NCI-H1048 (cell line): ENCODE results near the gene FGF12.
"Not testable (repeated sequence)": the region's sequence is repeated elsewhere in the genome, so short reads cannot be mapped to it uniquely, and the experiment has no call there.

Source experiments
- DNase-seq: peaks from one replicate; lab custom pipeline; 2025; lab: John Stamatoyannopoulos, UW

Gene FGF12

GRCh38 chr3:192577811-192578210 lies 149.5 kb downstream of the FGF12 start:
- no peak for DNase-seq

DNA sequence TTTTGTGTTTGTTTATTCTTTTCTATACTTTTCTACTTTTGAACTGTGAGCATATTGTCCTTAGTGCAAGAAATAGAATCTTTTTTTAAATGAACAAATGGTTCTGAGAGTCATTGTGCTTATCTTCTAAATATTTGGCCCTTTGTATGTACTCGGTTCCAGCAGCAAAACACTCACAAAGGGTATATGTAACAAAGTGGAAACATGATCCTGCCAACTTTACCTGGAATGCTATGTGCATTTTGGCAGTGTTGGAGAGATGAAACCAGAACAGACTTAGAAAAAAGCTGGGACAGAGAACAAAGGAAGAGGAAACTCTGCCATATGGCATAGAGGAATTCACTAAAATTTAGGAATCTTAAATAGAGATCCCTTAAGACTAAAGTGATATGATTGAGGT lies 150.1 kb downstream of the FGF12 start:
- no peak for DNase-seq

DNA sequence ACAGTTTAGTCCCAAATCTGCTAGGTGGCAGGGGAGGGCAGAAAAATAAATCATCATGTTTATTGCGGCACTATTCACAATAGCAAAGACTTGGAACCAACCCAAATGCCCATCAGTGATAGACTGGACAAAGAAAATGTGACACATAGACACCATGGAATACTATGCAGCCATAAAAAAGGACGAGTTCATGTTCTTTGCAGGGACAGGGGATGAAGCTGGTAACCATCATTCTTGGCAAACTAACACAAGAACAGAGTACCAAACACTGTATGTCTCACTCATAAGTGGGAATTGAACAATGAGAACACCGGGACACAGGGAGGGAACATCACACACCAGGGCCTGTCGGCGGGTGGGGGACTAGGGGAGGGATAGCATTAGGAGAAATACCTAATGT lies 150.6 kb downstream of the FGF12 start:
- not testable (repeated sequence) for DNase-seq

DNA sequence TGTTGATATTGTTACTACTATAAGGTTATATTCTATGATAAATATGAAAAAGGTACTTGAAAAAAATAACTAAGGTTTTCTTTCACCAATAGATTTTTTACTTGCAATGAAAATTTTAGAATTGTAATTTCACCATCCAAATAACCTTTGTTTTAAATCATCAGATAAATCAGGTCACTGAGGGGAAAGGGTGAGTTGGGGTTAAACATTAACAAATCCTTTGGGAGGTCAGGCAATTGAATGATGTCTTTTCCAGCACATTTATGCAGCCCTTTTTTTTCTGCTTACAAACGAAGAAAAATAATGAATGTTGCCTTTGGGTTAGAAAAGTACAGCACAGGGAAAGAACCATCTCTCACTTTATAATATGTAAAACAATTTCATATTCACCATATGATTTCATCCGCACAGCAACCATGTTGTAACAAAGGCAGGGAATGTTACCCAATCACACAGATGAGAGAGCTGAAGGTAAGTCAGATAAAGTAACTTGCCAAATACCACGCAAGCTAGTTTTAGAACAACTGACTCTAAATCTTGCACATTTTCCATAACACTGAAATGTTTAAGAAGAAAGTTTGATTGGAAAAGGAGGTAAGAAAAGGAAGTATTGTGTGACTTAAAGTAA lies 151.3 kb downstream of the FGF12 start:
- DNase-seq = no peak

- no peak for DNase-seq
Measured at GRCh38 chr3:192573240-192573639, 154.1 kb downstream of the FGF12 start.

DNA sequence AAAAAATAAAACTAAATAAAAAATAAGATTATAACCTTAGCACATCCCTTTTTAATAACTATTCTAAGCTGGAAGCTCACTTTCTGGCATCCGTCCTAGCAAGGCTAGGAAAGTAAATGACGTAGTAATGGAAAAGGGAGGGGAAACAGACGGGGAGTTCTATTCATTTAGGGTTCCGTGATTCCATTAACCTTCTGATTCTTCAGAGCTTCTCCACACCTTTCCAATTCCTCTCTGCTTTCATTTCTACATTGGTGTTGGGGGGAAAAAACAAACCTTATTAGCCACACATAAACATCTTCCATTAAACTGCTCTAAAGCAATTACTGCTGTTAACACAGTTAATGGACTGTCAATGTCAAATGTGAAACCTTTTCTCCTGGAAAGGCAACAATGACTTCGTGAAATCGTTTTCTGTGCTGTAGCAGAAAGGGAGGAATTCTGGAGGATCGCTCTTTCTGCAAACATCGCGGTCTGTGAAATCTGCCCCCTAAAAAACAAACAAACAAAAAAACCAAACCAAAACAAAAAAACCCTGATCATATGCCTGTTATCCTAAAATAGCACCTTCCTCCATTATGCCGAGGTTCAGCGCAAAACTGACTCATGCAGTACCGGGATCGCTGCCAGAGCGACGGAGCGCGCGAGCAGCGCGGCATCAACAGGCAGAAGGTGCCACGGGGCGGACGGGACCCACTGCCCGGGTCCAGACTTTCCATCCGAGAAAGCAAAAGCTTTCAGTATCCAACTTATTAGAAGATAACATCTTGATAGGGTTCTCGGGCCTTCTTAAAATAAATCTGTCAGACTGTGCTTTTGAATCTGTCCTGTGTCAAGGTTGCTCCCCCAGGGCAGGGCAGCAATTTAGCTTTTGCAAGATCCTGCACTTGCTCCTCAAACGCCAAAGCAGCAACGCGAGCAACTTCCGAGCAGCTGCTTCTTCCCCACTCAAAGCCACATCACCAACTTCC lies 156.2 kb downstream of the FGF12 start:
- no peak for DNase-seq

GRCh38 chr3:192570315-192570714 lies 157.0 kb downstream of the FGF12 start:
- DNase-seq = no peak

DNA sequence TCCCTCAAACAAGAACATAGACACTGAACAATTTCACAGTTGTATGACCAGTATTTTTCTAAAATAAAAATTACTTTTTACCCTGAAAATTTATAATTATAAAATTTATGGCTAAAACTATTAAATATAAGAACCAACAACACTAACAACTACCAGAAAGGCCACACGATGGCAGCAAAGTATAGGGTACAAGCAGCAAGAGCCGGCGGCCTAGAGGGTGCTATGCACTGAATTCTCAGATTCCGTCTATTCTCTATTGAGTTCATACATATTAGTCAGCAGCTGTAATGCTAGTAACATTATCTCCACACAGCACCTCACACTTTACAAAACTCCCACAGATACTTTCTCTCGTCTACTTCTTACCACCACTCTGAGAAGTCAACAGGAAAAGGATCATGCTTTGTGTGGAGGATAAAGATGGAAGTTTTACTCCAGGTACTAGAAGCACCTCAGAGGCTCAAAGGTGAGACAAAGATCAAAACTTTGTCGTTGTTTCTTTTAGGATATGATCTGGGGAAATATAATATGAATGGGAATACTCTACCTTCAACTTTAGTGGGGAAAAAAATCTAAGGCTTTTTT lies 160.5 kb downstream of the FGF12 start:
- DNase-seq = peak; percentile 22

GRCh38 chr3:192564611-192565010 lies 162.7 kb downstream of the FGF12 start:
- no peak for DNase-seq

- no peak for DNase-seq
Measured at GRCh38 chr3:192563417-192563816, 163.9 kb downstream of the FGF12 start.

DNA sequence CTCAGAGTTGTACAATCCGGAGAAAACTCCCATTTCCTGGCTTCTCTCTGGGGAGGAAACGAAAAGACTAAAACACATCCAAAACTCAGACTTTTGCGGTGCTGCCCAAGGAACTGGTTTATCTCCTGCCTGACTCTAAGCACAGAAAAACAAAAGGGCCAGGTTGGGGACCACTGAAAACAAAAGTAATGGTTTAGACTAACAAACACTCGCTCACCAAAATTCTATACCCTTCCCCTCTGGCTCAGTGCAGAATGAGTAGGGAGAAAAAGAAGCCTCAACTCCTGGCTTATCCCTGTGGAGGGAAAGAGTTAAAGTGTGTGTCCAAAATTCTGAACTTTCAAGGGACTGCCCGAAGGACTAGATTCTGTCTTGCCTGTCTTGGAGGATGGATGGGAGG lies 173.6 kb downstream of the FGF12 start:
- DNase-seq = no peak

DNA sequence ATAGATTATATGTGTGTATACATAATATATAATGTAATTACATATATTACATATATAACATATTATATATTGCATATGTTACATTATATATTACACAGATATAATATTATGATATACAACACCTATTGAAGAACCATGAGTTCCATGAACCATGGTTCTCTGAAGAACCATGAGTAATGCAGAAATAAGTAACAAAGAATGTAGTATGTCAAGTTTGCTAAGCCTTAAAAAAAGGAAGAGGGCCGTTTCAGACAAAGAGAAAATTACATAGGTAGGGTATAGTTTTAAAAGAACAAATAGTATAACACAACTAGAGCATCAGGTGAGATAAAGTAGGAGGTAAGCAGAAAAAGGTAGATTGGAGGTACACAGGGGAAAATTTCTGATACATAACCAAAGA lies 177.0 kb downstream of the FGF12 start:
- DNase-seq = no peak

- no peak for DNase-seq
Measured at GRCh38 chr3:192545333-192545732, 182.0 kb downstream of the FGF12 start.

- DNase-seq = no peak
Measured at GRCh38 chr3:192543163-192543562, 184.2 kb downstream of the FGF12 start.

DNA sequence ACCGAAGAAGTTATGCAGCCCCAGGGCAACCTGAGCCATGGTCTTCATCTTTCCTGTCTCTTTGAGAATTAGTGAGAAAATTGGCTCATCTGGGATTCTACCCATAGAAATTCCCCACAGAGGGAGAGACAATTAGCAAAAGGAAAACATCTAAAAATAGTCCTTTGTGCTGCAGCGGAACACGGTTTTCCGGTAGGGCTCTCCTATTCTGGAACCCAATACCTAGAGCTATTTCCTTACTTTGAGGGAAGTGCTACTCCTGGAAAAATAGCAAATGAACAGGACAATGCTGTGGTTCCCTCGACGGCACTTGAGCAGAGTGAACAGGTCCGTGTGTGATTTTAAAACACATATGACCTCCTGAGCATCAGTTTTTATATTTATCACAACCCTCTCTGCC lies 210.5 kb downstream of the FGF12 start:
- no peak for DNase-seq

DNA sequence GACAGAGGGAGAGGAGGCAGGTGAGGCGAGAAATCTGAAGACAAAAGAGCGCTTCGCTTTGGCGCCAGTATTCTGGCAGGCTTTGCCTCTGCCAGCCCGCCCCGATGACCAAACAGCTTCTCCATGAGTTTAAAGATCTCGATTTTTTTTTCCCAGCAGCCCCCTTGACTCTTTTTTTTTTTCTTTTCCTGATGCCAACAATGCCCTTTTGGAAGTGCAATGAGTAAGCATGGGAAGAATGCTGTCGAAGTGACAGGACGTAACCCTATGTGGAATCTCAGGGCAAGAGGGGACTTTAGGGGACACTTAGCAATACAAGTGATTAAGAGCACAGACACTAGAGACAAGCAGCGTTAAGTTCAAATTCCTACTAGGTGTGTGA lies 211.7 kb downstream of the FGF12 start:
- DNase-seq = no peak

DNA sequence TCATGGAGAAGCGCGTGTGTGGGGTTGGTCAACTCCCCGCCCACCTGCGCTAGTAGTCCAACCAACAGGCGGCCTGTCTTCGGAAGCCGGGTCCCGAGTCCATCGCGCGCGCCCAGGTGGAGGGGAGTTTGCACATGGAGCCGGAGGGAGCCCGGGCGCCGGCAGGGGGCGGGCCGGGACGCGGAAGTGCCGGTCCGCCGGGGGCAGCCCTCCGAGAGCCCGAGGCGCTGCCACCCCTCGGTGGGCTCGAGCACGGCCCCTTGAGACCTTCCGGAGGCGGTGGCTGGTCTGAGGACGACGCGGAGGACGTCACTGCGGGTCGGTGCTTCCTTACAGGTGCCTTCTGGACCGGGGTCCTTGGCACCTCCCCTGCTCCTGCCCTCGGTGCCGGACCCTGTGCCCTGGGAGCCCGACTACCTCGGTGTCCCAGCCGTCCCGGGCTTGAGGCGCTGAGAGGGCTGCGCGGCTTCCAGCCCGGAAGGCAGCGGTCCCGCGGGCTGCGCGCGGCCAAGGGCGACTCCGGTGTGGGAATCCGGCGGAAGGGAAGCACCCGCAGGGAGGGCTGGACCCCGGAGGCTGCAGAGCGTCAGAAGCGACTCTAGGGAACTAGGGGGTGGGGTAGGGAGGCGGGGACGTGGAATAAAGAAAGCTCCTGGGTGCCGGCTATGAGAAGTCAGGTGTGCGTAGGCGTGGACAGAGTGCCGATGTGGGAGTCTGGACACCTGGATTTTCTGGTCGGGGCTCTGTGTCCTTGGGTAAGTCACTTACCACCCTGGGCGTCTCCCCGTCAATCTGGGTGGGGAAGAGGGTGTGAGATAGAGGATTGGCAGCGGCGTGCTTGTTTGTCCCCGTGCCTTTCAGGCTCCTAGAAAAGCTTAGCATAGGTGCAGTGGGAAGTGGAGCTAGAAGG lies 212.3 kb downstream of the FGF12 start:
- no peak for DNase-seq

GRCh38 chr3:192514081-192514753 lies 213.1 kb downstream of the FGF12 start:
- no peak for DNase-seq

DNA sequence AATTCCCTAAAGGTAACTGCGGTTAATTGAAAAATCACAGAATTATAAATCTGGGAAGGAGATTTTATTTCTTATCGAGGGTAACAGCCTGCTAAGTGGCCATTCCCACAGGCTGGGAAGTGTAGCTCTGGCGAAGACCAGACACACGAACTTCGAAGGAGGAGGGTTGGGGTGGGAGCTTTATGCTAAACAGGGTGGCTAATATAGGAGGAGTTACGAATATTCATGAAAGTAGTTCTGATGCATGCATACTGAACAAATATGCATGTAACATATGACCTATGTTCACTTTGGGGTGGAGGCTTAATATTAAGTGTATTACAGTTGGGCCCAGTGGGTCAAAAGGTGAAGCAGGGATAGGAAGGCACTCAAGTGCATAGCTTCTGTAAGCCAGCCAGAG lies 221.6 kb downstream of the FGF12 start:
- no peak for DNase-seq

DNA sequence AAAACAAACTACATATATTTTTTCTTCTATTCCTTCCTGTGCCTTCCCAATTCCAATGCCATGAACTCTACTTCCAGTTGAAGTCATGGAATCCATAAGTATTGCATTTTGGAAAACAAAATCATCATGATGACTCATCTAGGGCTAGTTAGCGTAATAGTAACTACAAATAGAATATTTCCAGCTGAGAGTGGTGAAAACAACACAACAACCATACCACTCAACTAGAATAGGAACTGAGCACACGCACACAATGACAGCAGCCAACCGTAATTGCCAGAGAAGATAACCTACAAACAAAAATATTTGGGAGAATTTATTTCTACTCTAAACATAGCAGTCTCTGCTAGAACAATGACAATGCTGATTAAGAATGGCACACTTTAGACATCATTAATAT lies 225.9 kb downstream of the FGF12 start:
- no peak for DNase-seq

- DNase-seq = no peak
Measured at GRCh38 chr3:192496905-192497587, 230.3 kb downstream of the FGF12 start.
